ENCODE data around the gene SLC30A3.

GRCh38 chr2:27281855-27282559 is 19.2 kb upstream of the SLC30A3 start, which contains the start of gene TRIM54:
- TF ChIP-seq CTCF (IDR thresholded peaks at IDR 0.05; ENCODE audit: low read depth, low read length) (no peak), MYC (IDR thresholded peaks at IDR 0.05; ENCODE audit: low read depth, low read length) (no peak), POLR2A (IDR thresholded peaks at IDR 0.05; ENCODE audit: extremely low read depth, insufficient read length) (no peak), MAX (IDR thresholded peaks at IDR 0.05; ENCODE audit: low read depth, low read length) (no peak)

Data from NB4 (cell line).